Activated T-helper 1 cell treated with Interleukin-2 at 50 U/mL for 16 hours (primary cell): ENCODE results near the gene ADH7.

Source experiments
- DNase-seq: peaks from one replicate; pipeline ENCODE4 v3.0.0-alpha.2; 2020; ENCODE audit warnings: low read depth

ADH7 gene

GRCh38 chr4:99435154-99435553, at the start of gene ADH7:
Gene ADH7 (minus strand): TSS chr4:99435342. CDS start chr4:99435233, 109 bp downstream.
- no peak for DNase-seq

DNA sequence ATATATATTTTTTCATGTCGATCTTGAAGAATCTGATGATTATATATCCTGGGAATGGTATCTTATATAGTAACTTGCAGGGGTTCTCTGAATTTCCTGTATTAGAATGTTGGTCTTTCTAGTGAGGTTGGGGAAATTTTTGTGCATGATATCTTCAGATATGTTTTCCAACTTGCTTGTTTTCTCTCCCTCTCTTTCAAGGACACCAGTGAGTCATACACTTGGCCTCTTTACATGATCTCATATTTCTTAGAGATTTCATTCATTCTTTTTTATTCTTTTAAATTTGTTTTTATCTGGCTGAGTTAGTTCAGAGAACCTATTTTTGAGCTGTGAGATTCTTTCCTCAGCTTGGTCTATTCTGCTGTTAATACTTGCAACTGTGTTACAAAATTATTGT, 48.5 kb upstream of the ADH7 start:
- DNase-seq = no peak

DNA sequence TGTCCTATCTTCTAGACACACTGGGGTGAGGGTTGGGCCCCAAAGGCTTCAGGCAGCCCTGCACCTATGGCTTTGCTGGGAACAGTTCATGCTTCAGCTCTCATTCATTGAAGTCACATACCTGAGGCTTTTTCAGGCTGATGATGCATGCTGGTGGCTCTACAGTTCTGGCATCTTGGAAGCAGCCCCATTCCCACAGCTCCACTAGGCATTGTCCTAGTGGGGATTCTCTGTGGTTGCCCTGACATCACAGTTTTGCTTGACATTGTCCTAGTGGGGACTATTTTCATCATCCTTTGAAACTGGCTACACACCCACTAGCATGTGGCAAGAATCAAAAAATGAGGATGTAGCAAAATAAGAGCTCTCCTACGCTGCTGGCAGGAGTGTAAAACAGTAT, 38.0 kb upstream of the ADH7 start:
- no peak for DNase-seq

GRCh38 chr4:99471896-99472295, 36.8 kb upstream of the ADH7 start:
- DNase-seq = no peak

DNA sequence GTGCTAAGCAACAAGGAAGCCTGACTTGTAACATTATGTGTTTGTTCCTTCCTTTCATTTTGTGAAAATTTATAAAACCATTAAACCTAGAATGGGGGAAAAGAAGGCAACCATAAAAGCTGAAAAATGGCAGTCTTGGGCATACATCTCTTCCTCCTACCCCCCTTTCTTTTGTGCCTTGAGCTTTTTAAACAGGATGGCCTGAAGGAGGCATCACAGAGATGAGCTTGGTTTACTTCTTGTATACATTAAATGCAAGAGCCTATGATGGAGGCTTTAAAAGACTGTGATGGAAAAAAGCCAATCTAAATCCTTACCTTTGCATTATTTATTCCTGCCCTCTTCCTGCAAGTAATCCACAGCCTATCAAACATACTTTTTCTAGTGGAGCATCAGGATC, 36.2 kb upstream of the ADH7 start:
- DNase-seq = no peak

GRCh38 chr4:99468889-99469288, 33.7 kb upstream of the ADH7 start:
- DNase-seq = no peak

GRCh38 chr4:99467887-99468286, 32.7 kb upstream of the ADH7 start:
- no peak for DNase-seq

DNA sequence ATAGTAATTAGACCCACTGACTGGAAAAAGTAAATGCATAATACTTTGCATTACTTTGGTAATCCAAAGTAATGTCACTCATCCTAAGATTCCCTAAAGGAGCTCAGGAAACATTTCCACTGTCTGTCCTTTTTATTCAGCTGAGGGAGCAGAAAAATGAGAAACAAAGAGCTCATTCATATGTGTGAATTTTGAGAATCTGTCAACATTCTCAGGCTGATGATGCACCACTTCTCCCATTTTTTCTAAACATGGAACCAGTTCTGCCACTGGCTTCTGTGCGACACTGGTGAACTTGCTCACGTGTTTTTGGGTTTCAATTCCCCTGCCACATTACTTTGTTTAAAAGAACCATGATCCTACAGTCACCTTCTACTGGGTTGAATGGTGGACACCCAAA, 28.4 kb upstream of the ADH7 start:
- no peak for DNase-seq

DNA sequence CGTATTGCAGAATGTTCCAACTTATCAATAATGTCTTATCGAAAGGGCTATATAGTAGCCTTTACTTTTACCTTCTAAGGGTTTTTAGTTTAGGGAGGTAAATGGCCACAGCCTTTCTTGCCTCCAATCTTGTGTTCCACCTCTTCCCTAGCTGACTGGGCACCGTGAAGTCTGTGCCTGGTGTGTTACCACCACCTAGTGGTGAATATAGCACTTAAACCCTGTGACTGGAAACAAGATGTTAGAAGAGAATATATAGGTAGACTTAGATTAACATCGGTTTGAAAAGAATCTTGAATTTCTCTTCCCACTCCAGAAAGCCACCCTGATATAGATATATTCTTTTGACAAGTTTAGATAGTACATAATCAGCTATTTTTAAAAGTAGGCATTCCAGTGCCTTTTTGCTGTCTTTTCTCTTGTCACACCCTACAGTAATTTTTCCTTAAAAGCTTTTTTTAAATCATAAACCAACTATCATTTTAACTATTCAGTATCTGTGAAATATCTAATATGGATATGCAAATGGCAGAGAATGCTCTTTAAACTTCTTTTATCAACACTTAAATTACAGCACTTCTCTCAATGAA, 27.8 kb upstream of the ADH7 start:
- peak; percentile 12 for DNase-seq

DNA sequence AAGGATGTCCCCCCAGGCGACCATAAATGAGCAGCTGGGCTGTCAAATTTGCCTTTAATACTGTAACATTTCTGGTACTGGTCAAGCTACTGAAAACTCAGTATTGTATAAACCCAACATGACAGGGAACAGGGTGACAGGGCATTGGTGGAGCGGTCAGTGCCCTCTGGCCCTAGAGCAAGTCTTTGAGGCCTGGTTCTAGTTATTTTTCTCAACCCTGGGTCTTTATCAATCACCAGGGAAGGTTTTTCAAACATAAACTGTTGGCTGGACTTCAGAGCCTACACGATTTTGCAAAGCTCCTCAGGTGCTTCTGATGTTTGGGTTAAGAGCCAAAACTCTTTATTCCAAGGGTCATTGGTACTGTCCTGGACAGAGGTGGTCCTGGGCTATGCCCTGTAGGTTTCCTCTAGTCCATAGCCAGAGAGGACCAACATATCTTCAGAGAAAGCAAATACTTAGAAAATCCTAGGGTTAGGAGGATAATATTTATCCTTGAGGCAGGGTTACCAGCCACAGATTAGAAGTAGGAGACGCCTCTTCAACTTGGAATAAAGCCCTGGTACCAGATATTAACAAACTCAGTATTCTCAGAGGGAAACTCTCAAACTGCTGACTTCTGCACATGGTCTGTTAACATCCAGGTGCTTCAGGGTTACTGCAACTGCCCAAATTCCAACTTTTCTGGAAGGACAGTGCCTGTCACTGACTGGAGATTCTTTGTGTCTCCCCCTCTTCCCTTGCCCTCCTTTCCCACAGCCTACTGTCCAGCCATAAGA, 26.7 kb upstream of the ADH7 start:
- DNase-seq = no peak

DNA sequence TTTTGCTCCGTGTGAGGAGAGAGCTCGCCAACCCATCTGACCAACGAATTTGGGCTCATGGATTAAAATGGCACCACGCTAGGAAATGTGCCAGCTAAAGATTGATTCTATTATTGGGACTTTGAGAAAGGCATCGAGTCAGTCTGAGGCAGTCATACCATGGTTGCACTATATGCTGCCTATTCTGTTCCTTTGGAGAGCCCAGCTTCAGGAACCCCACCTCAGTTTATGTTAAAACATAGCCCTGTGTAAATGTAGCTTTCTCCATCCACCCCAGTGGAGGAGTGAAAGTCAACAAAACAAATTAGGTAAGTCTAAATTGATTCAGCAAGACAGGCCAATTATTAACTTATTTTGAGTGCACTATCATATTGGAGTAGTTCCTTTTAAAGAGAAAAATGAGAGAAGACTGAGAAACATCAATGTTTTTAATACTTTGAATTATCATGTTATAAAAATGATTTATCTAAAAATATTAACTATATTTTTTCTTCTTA, 24.5 kb upstream of the ADH7 start:
- no peak for DNase-seq

- no peak for DNase-seq
These were observed 23.8 kb upstream of the ADH7 start for GRCh38 chr4:99458911-99459447.

- DNase-seq = no peak
These were observed 22.5 kb upstream of the ADH7 start for GRCh38 chr4:99457676-99458075.

- no peak for DNase-seq
These were observed 22.1 kb upstream of the ADH7 start for GRCh38 chr4:99457270-99457669.

GRCh38 chr4:99447513-99447912, 12.4 kb upstream of the ADH7 start:
- DNase-seq = no peak

- no peak for DNase-seq
These were observed 11.9 kb upstream of the ADH7 start for GRCh38 chr4:99447079-99447478.

DNA sequence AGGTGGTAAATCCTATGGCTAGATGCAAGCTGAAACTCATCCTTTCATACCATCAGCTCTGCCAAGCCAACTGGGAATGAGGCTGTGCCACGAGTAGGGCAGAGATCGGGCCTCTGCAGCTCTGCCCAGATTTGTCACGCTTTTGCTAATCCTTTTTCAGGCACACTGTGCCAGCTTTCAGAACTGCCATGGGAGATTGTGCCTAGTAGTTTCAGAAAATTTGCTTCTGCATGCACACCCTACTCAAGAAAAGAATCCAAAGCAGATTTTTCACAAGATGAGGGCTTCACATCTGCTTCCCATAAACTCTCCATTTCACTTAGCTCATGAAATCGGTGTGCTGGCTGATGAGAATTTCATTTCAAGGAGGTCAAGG, 3.3 kb upstream of the ADH7 start:
- no peak for DNase-seq

- DNase-seq = no peak
These were observed 2.7 kb upstream of the ADH7 start for GRCh38 chr4:99437723-99438404.

- no peak for DNase-seq
These were observed 2.0 kb upstream of the ADH7 start for GRCh38 chr4:99436976-99437722.

DNA sequence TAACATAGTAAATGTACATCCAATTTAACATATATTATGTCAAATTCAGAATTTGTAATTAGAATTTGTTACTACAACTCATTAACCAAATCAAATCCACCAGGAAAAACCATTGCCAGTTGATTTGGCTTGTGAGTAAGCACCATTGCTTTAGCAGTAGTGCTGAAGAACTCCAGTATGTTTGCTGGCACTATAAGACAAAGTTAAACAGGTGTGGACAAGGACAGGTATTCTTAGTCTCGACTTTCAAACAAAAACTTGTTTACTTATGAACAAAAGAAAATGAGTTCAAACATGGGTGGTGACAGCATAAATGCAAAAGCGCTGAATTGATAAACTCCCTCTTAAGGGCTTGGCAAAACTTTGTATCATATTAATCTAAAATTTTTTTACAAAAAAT, 1.3 kb upstream of the ADH7 start:
- DNase-seq = no peak

DNA sequence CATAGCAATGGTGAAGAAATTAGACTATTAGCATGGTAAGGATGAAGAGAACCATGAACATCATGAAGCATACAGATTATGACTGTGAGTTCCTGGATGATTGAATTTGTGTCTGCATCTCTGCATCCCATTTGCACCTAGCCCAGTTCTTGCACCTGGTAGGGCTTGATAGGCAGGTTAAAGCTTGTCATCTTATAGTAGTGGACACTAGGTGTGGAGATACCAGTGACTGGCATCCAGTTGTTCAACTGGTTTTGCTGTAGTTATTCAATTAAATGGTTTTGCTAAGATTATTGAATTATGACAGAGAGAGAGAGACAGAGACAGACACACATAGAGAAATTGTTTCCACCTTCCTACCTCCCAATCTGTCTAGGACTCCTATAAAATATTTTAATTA, 5.0 kb downstream of the ADH7 start:
- no peak for DNase-seq

DNA sequence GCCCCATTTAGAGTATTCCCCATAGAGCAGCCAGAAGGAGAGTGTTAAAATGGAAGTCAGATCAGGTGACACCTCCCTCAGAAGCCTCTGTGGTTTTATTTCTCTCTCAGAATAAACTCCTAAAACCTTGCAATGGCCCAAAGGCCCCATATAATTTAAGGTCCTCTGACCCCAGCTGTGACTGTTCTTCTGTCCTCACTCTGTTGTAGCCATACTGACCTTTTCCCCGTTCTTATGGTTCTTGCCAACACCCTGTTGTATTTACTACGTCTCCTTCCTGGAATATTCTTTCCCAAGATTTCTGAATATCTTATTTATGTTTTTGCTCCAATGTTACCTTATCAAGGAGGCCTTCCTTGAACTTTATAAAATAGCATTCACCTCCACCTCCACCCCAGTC, 18.0 kb downstream of the ADH7 start:
- DNase-seq = no peak
